Choroid plexus epithelial cell (primary cell): ENCODE results near the gene UGP2.

ENCODE experiments used
- DNase-seq: peaks from one replicate; pipeline ENCODE4 v3.0.0-alpha.2; 2010; ENCODE audit warnings: low read depth
- H3K4me3 ChIP-seq: 2 replicates; pipeline ENCODE4 v1.5.1; 2011; ENCODE audit warnings: low read depth, mild to moderate bottlenecking, control low read depth, low read length, moderate library complexity
- CTCF ChIP-seq: conservative IDR thresholded peaks from 2 replicates; pipeline ENCODE4 v1.5.1; 2011; ENCODE audit warnings: low read depth, mild to moderate bottlenecking, control low read depth, inconsistent platforms, low read length, moderate library complexity

UGP2 gene

GRCh38 chr2:63853527-63854310, 12.0 kb downstream of the UGP2 start:
- no peak for DNase-seq
- peak; percentile 3 for TF ChIP-seq CTCF

GRCh38 chr2:63855418-63856302, 14.0 kb downstream of the UGP2 start:
- TF ChIP-seq CTCF: no peak
- no peak for DNase-seq
- H3K4me3 ChIP-seq: no peak overlapping the region

More at GRCh38 chr2:63853527-63854310, 12.0 kb downstream of the UGP2 start:
- H3K4me3 ChIP-seq: no peak overlapping the region

GRCh38 chr2:63856303-63856603, 14.6 kb downstream of the UGP2 start:
- no peak overlapping the region for H3K4me3 ChIP-seq
- no peak for DNase-seq
- TF ChIP-seq CTCF: no peak

- DNase-seq: no peak
- no peak for TF ChIP-seq CTCF
- no peak overlapping the region for H3K4me3 ChIP-seq
Observed at GRCh38 chr2:63858291-63858690, 16.6 kb downstream of the UGP2 start.

GRCh38 chr2:63861220-63861822, 19.6 kb downstream of the UGP2 start:
- no peak overlapping the region for H3K4me3 ChIP-seq
- TF ChIP-seq CTCF: peak; percentile 69
- DNase-seq: peak; percentile 85

- no peak overlapping the region for H3K4me3 ChIP-seq
- TF ChIP-seq CTCF: no peak
- DNase-seq: peak; percentile 45
Observed at GRCh38 chr2:63862806-63863205, 21.1 kb downstream of the UGP2 start.
